B cell (primary cell): ENCODE measurements around the gene SEC24B. TPM values are rescaled to one million over a fixed set of nuclear protein-coding genes. Genes with fewer than 3 reads are reported as not detected.

Experiments used
- ATAC-seq: fragments of 200-7000 bp; cut with Tn5 transposase; one replicate; pipeline ENCODE4 v1.10.0; 2021; ENCODE audit warnings: low read depth, mild to moderate bottlenecking, moderate number of reproducible peaks, moderate library complexity
- CTCF ChIA-PET: fragments of 350-600 bp; sonication (Branson Sonifier 250); formaldehyde crosslinking; loops from one replicate; lab custom pipeline; 2021; ENCODE audit warnings: antibody characterized with exemption, inconsistent platforms; lab: Charles Lee
- POLR2A ChIA-PET: fragments of 350-600 bp; sonication (Branson Sonifier 250); formaldehyde crosslinking; loops from one replicate; lab custom pipeline; 2021; ENCODE audit warnings: antibody characterized with exemption; lab: Charles Lee
- DNase-seq: peaks from one replicate; pipeline ENCODE4 v3.0.0; 2013
- H2AFZ ChIP-seq: 2 replicates; pipeline ENCODE4 v1.6.1; 2012; ENCODE audit warnings: mild to moderate bottlenecking, low read depth, low read length; ENCODE audit not compliant: insufficient read depth, poor library complexity, severe bottlenecking
- H3K27ac ChIP-seq, 2 donors: 1 replicate in 1 of 2; 2 replicates in 1 of 2; pipeline ENCODE4 v1.5.1; 2012 to 2013; ENCODE audit warnings: low read length in 2 of 2, mild to moderate bottlenecking in 2 of 2, moderate library complexity in 1 of 2
- H3K27me3 ChIP-seq, 4 experiments: fragments of 200-600 bp in 1 of 4; sonication (generic) in 1 of 4; replicated peaks in 1 of 4; 1 replicate in 2 of 4; 2 replicates in 2 of 4; pipeline versions ENCODE4 v1.6.1 to v1.7.0; 2013 to 2016; ENCODE audit warnings: low read length in 3 of 4, mild to moderate bottlenecking in 2 of 4, mixed read lengths in 1 of 4, moderate library complexity in 1 of 4; ENCODE audit not compliant: insufficient read depth in 4 of 4, control insufficient read depth in 3 of 4; ENCODE audit errors: control extremely low read depth in 1 of 4
- H3K36me3 ChIP-seq, 2 experiments: replicated peaks in 1 of 2; 1 replicate in 1 of 2; 2 replicates in 1 of 2; pipeline versions ENCODE4 v1.6.1 to v1.7.1; 2013; ENCODE audit warnings: low read length in 1 of 2; ENCODE audit not compliant: insufficient read depth in 2 of 2, control insufficient read depth in 1 of 2; ENCODE audit errors: control extremely low read depth in 1 of 2, extremely low read depth in 1 of 2
- H3K4me1 ChIP-seq, 2 donors: fragments of 200-600 bp in 1 of 2; sonication (generic) in 1 of 2; 1 replicate in 1 of 2; 2 replicates in 1 of 2; pipeline versions ENCODE4 v1.5.1 to v1.6.1; 2013 to 2017; ENCODE audit warnings: low read length in 2 of 2; ENCODE audit not compliant: control insufficient read depth in 2 of 2, insufficient read depth in 2 of 2
- H3K4me2 ChIP-seq: replicated peaks from 2 replicates; pipeline ENCODE3; 2012; ENCODE audit warnings: mild to moderate bottlenecking, low read depth, low read length; ENCODE audit not compliant: poor library complexity, severe bottlenecking
- H3K4me3 ChIP-seq, 5 experiments: fragments of 200-600 bp in 1 of 5; sonication (generic) in 1 of 5; 1 replicate in 3 of 5; 2 replicates in 2 of 5; pipeline versions ENCODE4 v1.5.1 to v1.7.0; 2011 to 2016; ENCODE audit warnings: low read length in 4 of 5, mild to moderate bottlenecking in 4 of 5, low read depth in 2 of 5, control low read depth in 1 of 5, moderate library complexity in 1 of 5; ENCODE audit not compliant: insufficient read depth in 1 of 5; ENCODE audit errors: control extremely low read depth in 1 of 5, extremely low read depth in 1 of 5
- H3K79me2 ChIP-seq: fragments of 200-600 bp; sonication (generic); one replicate; pipeline ENCODE4 v1.6.0; 2016; ENCODE audit warnings: low read length; ENCODE audit not compliant: control insufficient read depth, insufficient read depth
- H3K9ac ChIP-seq: fragments of 200-600 bp; sonication (generic); 2 replicates; pipeline ENCODE4 v1.6.1; 2017; ENCODE audit warnings: mild to moderate bottlenecking, low read length, moderate library complexity
- H3K9me3 ChIP-seq, 3 donors: one replicate each; pipeline versions ENCODE4 v1.6.1 to v1.7.1; 2013; ENCODE audit warnings: low read length in 2 of 3; ENCODE audit not compliant: control insufficient read depth in 2 of 3, insufficient read depth in 1 of 3; ENCODE audit errors: control extremely low read depth in 1 of 3
- H4K20me1 ChIP-seq: 2 replicates; pipeline ENCODE4 v1.6.0; 2012; ENCODE audit warnings: mild to moderate bottlenecking, low read length; ENCODE audit not compliant: insufficient read depth, control insufficient read depth, poor library complexity, severe bottlenecking
- H3K27ac Mint-ChIP-seq: one replicate; pipeline ENCODE4 v1.8.0; 2021; ENCODE audit warnings: mixed read lengths
- H3K27me3 Mint-ChIP-seq: one replicate; pipeline ENCODE4 v1.8.0; 2021; ENCODE audit warnings: mixed read lengths
- H3K4me1 Mint-ChIP-seq: one replicate; pipeline ENCODE4 v1.8.0; 2021; ENCODE audit warnings: mixed read lengths
- H3K4me3 Mint-ChIP-seq: one replicate; pipeline ENCODE4 v1.8.0; 2021; ENCODE audit warnings: mixed read lengths
- H3K9me3 Mint-ChIP-seq: one replicate; pipeline ENCODE4 v1.8.0; 2022; ENCODE audit warnings: mixed read lengths; ENCODE audit not compliant: insufficient read depth
- CTCF ChIP-seq: fragments of 200-600 bp; IDR thresholded peaks from one replicate; pipeline ENCODE4 v1.8.0; 2022; ENCODE audit warnings: antibody characterized with exemption, mild to moderate bottlenecking
- EZH2 ChIP-seq: IDR thresholded peaks from 2 replicates; pipeline ENCODE4 v1.6.1; 2012; ENCODE audit warnings: borderline replicate concordance, low read depth, mild to moderate bottlenecking, moderate library complexity, low read length; ENCODE audit not compliant: insufficient read depth, poor library complexity, severe bottlenecking
- whole genome bisulfite sequencing: methylation state at CpG from one replicate; pipeline ENCODE4 v1.1.5; 2013; ENCODE audit warnings: missing lambda C conversion rate; ENCODE audit not compliant: insufficient coverage; 5-methylcytosine and 5-hydroxymethylcytosine counted together
- intact Hi-C: fragments of 100-400 bp; cut with micrococcal nuclease; formaldehyde crosslinking; loops from one replicate; pipeline ENCODE4 v1.10.0; 2022
- polyA plus RNA-seq: library from polyadenylated mRNA; depleted of rRNA; stranded (reverse); fragments of >200 nt; gene quantifications from 2 replicates; pipeline ENCODE4 v1.2.3, GENCODE V29; 2012
- total RNA-seq, 2 donors: library from RNA; stranded (reverse); fragments of 120-200 nt in 1 of 2; gene quantifications; 1 replicate in 1 of 2; 2 replicates in 1 of 2; pipeline versions ENCODE4 v1.2.3 to v1.2.4, GENCODE V29; 2013 to 2022

SEC24B gene
- total and polyA plus RNA-seq, 2 donors (not counting 1 experiment from before 2014, with no cell fraction given), result 22.6 to 46.4 TPM

- Histone ChIP-seq H3K27me3 (no peaks in the 10 kb centered on the region), H3K27ac (no peak overlapping the region), H3K4me2 (no peak overlapping the region), H3K79me2 (no peaks in the 10 kb centered on the region), H3K36me3 (peaks cover 7 to 10% of the 10 kb centered on the region in 2 experiments), H3K4me1 (peaks cover 8% of the 10 kb centered on the region in 2 donors), H3K4me3 (no peak overlapping the region), H3K9me3 (no peaks in the 10 kb centered on the region), H4K20me1 (no peaks in the 10 kb centered on the region), H2AFZ (no peak overlapping the region), H3K9ac (no peak overlapping the region)
- no peaks in the 10 kb centered on the region for H3K27me3 Mint-ChIP-seq
- DNase-seq (no peak), ATAC-seq (no peak)
- 98% methylated on average over 4 of the region's 5 CpGs for WGBS
- peaks cover 13% of the 10 kb centered on the region for H3K4me1 Mint-ChIP-seq
- no peak for TF ChIP-seq CTCF
- no peak for TF ChIP-seq EZH2
- H3K27ac Mint-ChIP-seq, result no peak overlapping the region
- intact Hi-C loops, result no loop called here
- CTCF ChIA-PET, result interaction anchor here (0.6 to 1.2 kb wide), 2 partner anchors 114 to 166 kb away, joined by 3 read pairs; partner anchors contain the start of gene SEC24B
- H3K4me3 Mint-ChIP-seq, result no peak overlapping the region
- H3K9me3 Mint-ChIP-seq, result peaks cover 2% of the 10 kb centered on the region
- POLR2A ChIA-PET, result no interaction called here
Measured at GRCh38 chr4:109547394-109547793, 113.8 kb downstream of the SEC24B start.

GRCh38 chr4:109548655-109549054, 115.0 kb downstream of the SEC24B start:
- Histone ChIP-seq H2AFZ (no peak overlapping the region), H3K9ac (no peak overlapping the region), H3K27me3 (no peaks in the 10 kb centered on the region), H3K36me3 (peaks cover 0 to 5% of the 10 kb centered on the region in 2 experiments), H3K79me2 (no peaks in the 10 kb centered on the region), H3K4me3 (no peak overlapping the region), H3K4me2 (no peak overlapping the region), H3K4me1 (peaks cover 8% of the 10 kb centered on the region in 2 donors), H4K20me1 (no peaks in the 10 kb centered on the region), H3K27ac (peak overlapping the region in 1 of 2 donors; percentile 22), H3K9me3 (no peaks in the 10 kb centered on the region)
- POLR2A ChIA-PET, result no interaction called here
- DNase-seq, result no peak
- CTCF ChIA-PET, result interaction anchor here (1.2 kb wide), 1 partner anchor 116 kb away, joined by 3 read pairs; the partner anchor contains the start of gene SEC24B
- ATAC-seq, result no peak
- H3K27me3 Mint-ChIP-seq, result no peaks in the 10 kb centered on the region
- no CpG with 5 or more reads among the region's 2 CpGs for WGBS
- H3K9me3 Mint-ChIP-seq, result peaks cover 2% of the 10 kb centered on the region
- no peak overlapping the region for H3K4me3 Mint-ChIP-seq
- intact Hi-C loops, result no loop called here
- peak overlapping the region; percentile 12 for H3K27ac Mint-ChIP-seq
- peaks cover 13% of the 10 kb centered on the region for H3K4me1 Mint-ChIP-seq
- no peak for TF ChIP-seq CTCF
- TF ChIP-seq EZH2, result no peak
